Coronary artery (tissue), 2 donors: ENCODE measurements around the gene GBF1.
A peak's percentile ranks its signal among the peaks of the same experiment; 100 is the strongest.

Experiments
- DNase-seq: peaks from one replicate; pipeline ENCODE4 v3.0.0-alpha.2; 2017; ENCODE audit warnings: low spot score
- H3K27ac ChIP-seq, 2 donors: fragments of 200-600 bp; sonication (generic); one replicate each; pipeline ENCODE4 v1.5.1; 2016 to 2019
- H3K4me3 ChIP-seq: fragments of 200-600 bp; sonication (generic); 2 replicates; pipeline ENCODE4 v1.5.1; 2016; ENCODE audit warnings: mild to moderate bottlenecking, moderate library complexity
- TF ChIP-seq, protein P1 (sequence below): fragments of 200-600 bp; sonication (generic); IDR thresholded peaks from one replicate; pipeline ENCODE4 v1.5.1; 2019; ENCODE audit warnings: antibody characterized with exemption

The GBF1 gene

DNA sequence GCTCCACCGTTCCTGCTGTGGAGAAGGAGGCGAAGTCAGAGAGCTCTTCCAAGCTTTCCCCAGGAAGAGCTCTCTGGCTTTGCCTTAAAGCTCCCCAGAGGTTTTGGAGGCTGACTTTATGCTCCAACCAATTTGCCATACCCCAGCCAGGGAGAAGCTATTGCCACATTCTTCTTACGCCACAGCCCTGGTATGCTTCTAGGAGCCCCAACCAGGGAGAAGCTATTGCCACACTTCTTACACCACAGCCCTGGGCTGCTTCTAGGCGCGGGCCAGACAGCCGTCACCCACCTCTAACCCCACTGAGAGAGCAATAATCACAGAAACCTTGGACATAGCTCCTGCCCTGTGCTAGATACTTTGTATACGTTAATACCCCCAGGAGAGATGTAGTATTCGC is 18.3 kb upstream of the GBF1 start:
- Histone ChIP-seq H3K4me3 (no peak overlapping the region), H3K27ac (no peak overlapping the region)
- DNase-seq, result no peak
- TF ChIP-seq, protein P1, sequence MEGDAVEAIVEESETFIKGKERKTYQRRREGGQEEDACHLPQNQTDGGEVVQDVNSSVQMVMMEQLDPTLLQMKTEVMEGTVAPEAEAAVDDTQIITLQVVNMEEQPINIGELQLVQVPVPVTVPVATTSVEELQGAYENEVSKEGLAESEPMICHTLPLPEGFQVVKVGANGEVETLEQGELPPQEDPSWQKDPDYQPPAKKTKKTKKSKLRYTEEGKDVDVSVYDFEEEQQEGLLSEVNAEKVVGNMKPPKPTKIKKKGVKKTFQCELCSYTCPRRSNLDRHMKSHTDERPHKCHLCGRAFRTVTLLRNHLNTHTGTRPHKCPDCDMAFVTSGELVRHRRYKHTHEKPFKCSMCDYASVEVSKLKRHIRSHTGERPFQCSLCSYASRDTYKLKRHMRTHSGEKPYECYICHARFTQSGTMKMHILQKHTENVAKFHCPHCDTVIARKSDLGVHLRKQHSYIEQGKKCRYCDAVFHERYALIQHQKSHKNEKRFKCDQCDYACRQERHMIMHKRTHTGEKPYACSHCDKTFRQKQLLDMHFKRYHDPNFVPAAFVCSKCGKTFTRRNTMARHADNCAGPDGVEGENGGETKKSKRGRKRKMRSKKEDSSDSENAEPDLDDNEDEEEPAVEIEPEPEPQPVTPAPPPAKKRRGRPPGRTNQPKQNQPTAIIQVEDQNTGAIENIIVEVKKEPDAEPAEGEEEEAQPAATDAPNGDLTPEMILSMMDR, result no peak

DNA sequence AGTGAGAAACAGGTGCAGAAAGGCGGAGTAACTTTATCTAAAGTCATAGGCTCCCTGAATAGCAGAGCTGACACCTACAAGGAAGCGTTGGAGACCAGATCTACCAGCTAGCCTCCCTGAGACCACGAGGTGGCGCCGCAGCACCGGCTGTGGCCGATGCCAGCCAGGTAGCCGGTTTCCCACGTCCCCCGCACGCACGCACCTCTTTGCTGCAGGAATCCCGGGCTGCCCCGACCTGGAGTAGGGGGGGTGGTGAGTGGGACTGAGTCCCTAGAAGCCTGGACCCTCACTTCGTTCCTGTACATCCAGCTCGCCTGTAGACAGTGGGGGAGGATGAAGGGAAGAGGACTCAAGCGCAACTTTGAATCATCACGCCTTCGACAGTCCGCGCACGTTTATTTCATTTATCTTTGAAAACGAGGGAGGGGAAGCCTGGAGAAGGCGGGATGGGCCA is 15.5 kb upstream of the GBF1 start:
- TF ChIP-seq, protein P1, result peak; percentile 83
- no peak overlapping the region for H3K27ac ChIP-seq
- DNase-seq, result peak; percentile 81
- peak overlapping the region; percentile 68 for H3K4me3 ChIP-seq

GRCh38 chr10:102230264-102230860 is 15.0 kb upstream of the GBF1 start:
- TF ChIP-seq, protein P1, result no peak
- peak; percentile 71 for DNase-seq
- H3K27ac ChIP-seq, result no peak overlapping the region
- H3K4me3 ChIP-seq, result peak overlapping the region; percentile 68

DNA sequence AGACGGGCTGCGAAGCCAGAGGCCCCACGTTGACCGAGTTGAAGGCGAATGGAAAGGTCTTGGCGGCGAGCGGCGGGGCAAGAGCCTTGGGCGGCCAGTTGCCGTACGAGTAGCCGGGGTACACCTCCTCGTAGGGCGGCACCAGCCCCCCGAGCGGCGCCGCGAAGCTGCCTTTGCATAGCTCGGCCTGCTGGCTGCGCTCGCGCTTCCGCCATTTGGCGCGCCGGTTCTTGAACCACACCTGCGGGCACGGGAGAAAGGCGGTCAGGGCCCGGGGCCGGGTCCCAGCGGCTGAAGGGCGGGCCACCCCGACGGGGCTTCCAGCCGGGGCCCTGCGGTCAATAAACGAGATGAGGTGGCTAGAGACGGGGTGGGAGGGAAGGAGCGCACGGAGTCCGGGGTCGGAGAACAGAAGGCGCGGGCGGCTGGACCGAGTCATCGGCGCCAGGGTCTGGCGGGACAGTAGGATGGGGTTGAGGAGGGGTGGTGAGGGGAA is 14.4 kb upstream of the GBF1 start:
- peak; percentile 64 for DNase-seq
- Histone ChIP-seq H3K27ac (no peak overlapping the region), H3K4me3 (peak overlapping the region; percentile 68)
- TF ChIP-seq, protein P1, result no peak

- Histone ChIP-seq H3K4me3 (peak overlapping the region; percentile 68), H3K27ac (no peak overlapping the region)
- TF ChIP-seq, protein P1, result no peak
- DNase-seq, result peak; percentile 70
Measured at GRCh38 chr10:102231357-102232318, 13.7 kb upstream of the GBF1 start.

DNA sequence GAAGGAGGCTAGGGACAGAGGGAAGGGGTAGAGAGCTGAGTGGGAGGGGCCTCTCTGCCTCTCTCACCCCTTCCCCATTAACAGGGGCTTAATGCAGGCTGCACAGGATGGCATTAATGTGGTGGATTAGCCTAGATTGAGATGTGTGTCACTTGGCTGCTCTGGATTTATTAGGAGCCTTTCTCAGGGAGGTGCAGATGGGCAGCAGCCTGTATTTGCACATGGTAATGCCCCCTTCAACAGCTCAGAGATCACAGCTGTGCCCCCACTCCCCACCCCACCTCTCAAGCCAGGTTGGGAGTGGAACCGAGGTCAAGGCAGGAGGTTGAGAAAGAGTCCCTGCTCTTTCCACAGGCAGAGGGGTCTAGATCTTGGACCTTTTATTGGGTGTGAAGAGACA is 11.3 kb upstream of the GBF1 start:
- TF ChIP-seq, protein P1, result no peak
- no peak overlapping the region for H3K27ac ChIP-seq
- no peak for DNase-seq

More for the DNA sequence above, 11.3 kb upstream of the GBF1 start:
- no peak overlapping the region for H3K4me3 ChIP-seq
